Activated CD4-positive, alpha-beta T cell treated with anti-CD3 and anti-CD28 coated beads for 36 hours (primary cell): ENCODE results near the gene NBAS. TPM values are rescaled to one million over a fixed set of nuclear protein-coding genes. Genes with fewer than 3 reads are reported as not detected.
"Not testable (repeated sequence)": the region's sequence is repeated elsewhere in the genome, so short reads cannot be mapped to it uniquely, and the experiment has no call there.

Experiments used
- ATAC-seq: fragments of 200-7000 bp; cut with Tn5 transposase; one replicate; pipeline ENCODE4 v1.10.0; 2021; ENCODE audit warnings: mild to moderate bottlenecking, moderate library complexity
- CTCF ChIA-PET: fragments of 350-600 bp; sonication (Branson Sonifier 250); formaldehyde crosslinking; loops from one replicate; lab custom pipeline; 2021; ENCODE audit warnings: antibody characterized with exemption; lab: Charles Lee
- POLR2A ChIA-PET: fragments of 350-600 bp; sonication (Branson Sonifier 250); formaldehyde crosslinking; loops from one replicate; lab custom pipeline; 2021; ENCODE audit warnings: antibody characterized with exemption, inconsistent platforms; lab: Charles Lee
- DNase-seq: peaks from one replicate; pipeline ENCODE4 v3.0.0-alpha.2; 2020
- H3K27ac Mint-ChIP-seq: one replicate; pipeline ENCODE4 v1.8.0; 2021; ENCODE audit warnings: mixed read lengths
- H3K27me3 Mint-ChIP-seq: one replicate; pipeline ENCODE4 v1.8.0; 2021; ENCODE audit warnings: mixed read lengths
- H3K36me3 Mint-ChIP-seq: one replicate; pipeline ENCODE4 v1.8.0; 2021; ENCODE audit warnings: low read depth, mixed read lengths
- H3K4me1 Mint-ChIP-seq: one replicate; pipeline ENCODE4 v1.8.0; 2021; ENCODE audit warnings: mixed read lengths
- H3K4me3 Mint-ChIP-seq: one replicate; pipeline ENCODE4 v1.8.0; 2021; ENCODE audit warnings: mild to moderate bottlenecking, moderate library complexity, mixed read lengths
- H3K9me3 Mint-ChIP-seq: one replicate; pipeline ENCODE4 v1.8.0; 2021; ENCODE audit warnings: low read depth, mixed read lengths
- intact Hi-C, 2 experiments: fragments of 100-400 bp; cut with DNase I in 1 of 2; cut with micrococcal nuclease in 1 of 2; formaldehyde crosslinking; loops; one replicate each; pipeline versions ENCODE4 v1.14.2 to v1.15.1; 2022 to 2024; cut with DNase I, micrococcal nuclease
- total RNA-seq, 2 experiments: library from RNA; stranded (reverse); gene quantifications; one replicate each; pipeline ENCODE4 v1.2.3, GENCODE V29; 2021

The NBAS gene
- total RNA-seq, 2 experiments from 2014 or later = 38.1 to 44.3 TPM

GRCh38 chr2:15271276-15271675 lies 289.9 kb downstream of the NBAS start:
- intact Hi-C loops = no loop called here
- Mint-ChIP-seq H3K9me3 (no peaks in the 10 kb centered on the region), H3K36me3 (peaks cover 46% of the 10 kb centered on the region), H3K27me3 (no peaks in the 10 kb centered on the region), H3K27ac (no peak overlapping the region), H3K4me3 (no peak overlapping the region), H3K4me1 (peaks cover under 1% of the 10 kb centered on the region)
- ChIA-PET POLR2A (no interaction called here), CTCF (interaction anchor here (0.6 kb wide), 1 partner anchor 800 kb away, joined by 3 read pairs; no protein-coding TSS in a partner anchor)
- ATAC-seq (no peak), DNase-seq (no peak)

- CTCF ChIA-PET = interaction anchor here (0.7 kb wide), 1 partner anchor 12 kb away, joined by 3 read pairs; no protein-coding TSS in a partner anchor
- POLR2A ChIA-PET = no interaction called here
Observed at GRCh38 chr2:15269043-15269442, 292.1 kb downstream of the NBAS start.

GRCh38 chr2:15265889-15266288 lies 295.2 kb downstream of the NBAS start:
- H3K4me3 Mint-ChIP-seq = no peak overlapping the region
- ChIA-PET CTCF (no interaction called here), POLR2A (no interaction called here)
- H3K9me3 Mint-ChIP-seq = peaks cover 5% of the 10 kb centered on the region
- peaks cover 63% of the 10 kb centered on the region for H3K36me3 Mint-ChIP-seq
- no peaks in the 10 kb centered on the region for H3K27me3 Mint-ChIP-seq
- DNase-seq = peak; percentile 13
- intact Hi-C loops = no loop called here
- H3K27ac Mint-ChIP-seq = no peak overlapping the region
- peaks cover 6% of the 10 kb centered on the region for H3K4me1 Mint-ChIP-seq
- ATAC-seq = peak; percentile 47

More at GRCh38 chr2:15269043-15269442, 292.1 kb downstream of the NBAS start:
- Mint-ChIP-seq H3K27me3 (no peaks in the 10 kb centered on the region), H3K9me3 (no peaks in the 10 kb centered on the region), H3K36me3 (peaks cover 52% of the 10 kb centered on the region), H3K4me3 (no peak overlapping the region), H3K27ac (no peak overlapping the region), H3K4me1 (peaks cover 6% of the 10 kb centered on the region)
- DNase-seq (no peak), ATAC-seq (no peak)
- intact Hi-C loops = no loop called here

- Mint-ChIP-seq H3K36me3 (peaks cover 74% of the 10 kb centered on the region), H3K9me3 (peaks cover 10% of the 10 kb centered on the region), H3K27ac (no peak overlapping the region), H3K4me1 (peaks cover 6% of the 10 kb centered on the region), H3K27me3 (no peaks in the 10 kb centered on the region), H3K4me3 (no peak overlapping the region)
- ATAC-seq = no peak
- no peak for DNase-seq
- intact Hi-C loops = no loop called here
- CTCF ChIA-PET = no interaction called here
- POLR2A ChIA-PET = no interaction called here
Observed at GRCh38 chr2:15263976-15264685, 297.0 kb downstream of the NBAS start.

- Mint-ChIP-seq H3K4me3 (no peak overlapping the region), H3K27ac (no peak overlapping the region), H3K4me1 (peaks cover 6% of the 10 kb centered on the region), H3K36me3 (peaks cover 75% of the 10 kb centered on the region), H3K27me3 (no peaks in the 10 kb centered on the region), H3K9me3 (peaks cover 16% of the 10 kb centered on the region)
- ChIA-PET POLR2A (no interaction called here), CTCF (no interaction called here)
- no peak for DNase-seq
- intact Hi-C loops = no loop called here
- no peak for ATAC-seq
Observed at GRCh38 chr2:15262792-15263191, 298.3 kb downstream of the NBAS start.

GRCh38 chr2:15260835-15261234 lies 300.3 kb downstream of the NBAS start:
- H3K27me3 Mint-ChIP-seq = no peaks in the 10 kb centered on the region
- CTCF ChIA-PET = no interaction called here
- no peak overlapping the region for H3K27ac Mint-ChIP-seq
- H3K9me3 Mint-ChIP-seq = peaks cover 16% of the 10 kb centered on the region
- H3K4me3 Mint-ChIP-seq = no peak overlapping the region
- H3K36me3 Mint-ChIP-seq = peaks cover 75% of the 10 kb centered on the region
- ATAC-seq (no peak), DNase-seq (no peak)
- peaks cover under 1% of the 10 kb centered on the region for H3K4me1 Mint-ChIP-seq
- intact Hi-C loops = no loop called here
- POLR2A ChIA-PET = no interaction called here

GRCh38 chr2:15260196-15260595 lies 300.9 kb downstream of the NBAS start:
- intact Hi-C loops = no loop called here
- H3K36me3 Mint-ChIP-seq = peaks cover 73% of the 10 kb centered on the region
- H3K4me3 Mint-ChIP-seq = no peak overlapping the region
- ChIA-PET POLR2A (no interaction called here), CTCF (no interaction called here)
- no peaks in the 10 kb centered on the region for H3K27me3 Mint-ChIP-seq
- ATAC-seq = no peak
- peaks cover 16% of the 10 kb centered on the region for H3K9me3 Mint-ChIP-seq
- no peak for DNase-seq
- no peaks in the 10 kb centered on the region for H3K4me1 Mint-ChIP-seq
- no peak overlapping the region for H3K27ac Mint-ChIP-seq

- Mint-ChIP-seq H3K27me3 (no peaks in the 10 kb centered on the region), H3K36me3 (peaks cover 66% of the 10 kb centered on the region), H3K9me3 (peaks cover 16% of the 10 kb centered on the region), H3K4me1 (no peaks in the 10 kb centered on the region), H3K4me3 (no peak overlapping the region), H3K27ac (no peak overlapping the region)
- POLR2A ChIA-PET = no interaction called here
- CTCF ChIA-PET = no interaction called here
- ATAC-seq (no peak), DNase-seq (no peak)
- intact Hi-C loops = no loop called here
Observed at GRCh38 chr2:15259356-15259756, 301.8 kb downstream of the NBAS start.

GRCh38 chr2:15258385-15258784 lies 302.7 kb downstream of the NBAS start:
- CTCF ChIA-PET = not testable (repeated sequence)
- H3K9me3 Mint-ChIP-seq = peaks cover 16% of the 10 kb centered on the region

GRCh38 chr2:15253835-15254286 lies 307.3 kb downstream of the NBAS start:
- Mint-ChIP-seq H3K4me3 (no peak overlapping the region), H3K36me3 (peaks cover 47% of the 10 kb centered on the region), H3K27me3 (no peaks in the 10 kb centered on the region), H3K9me3 (peaks cover 10% of the 10 kb centered on the region), H3K4me1 (no peaks in the 10 kb centered on the region), H3K27ac (no peak overlapping the region)
- intact Hi-C loops = no loop called here
- DNase-seq (no peak), ATAC-seq (no peak)
- ChIA-PET CTCF (interaction anchor here (0.7 kb wide), 1 partner anchor 59 kb away, joined by 3 read pairs; no protein-coding TSS in a partner anchor), POLR2A (no interaction called here)

More at GRCh38 chr2:15258385-15258784, 302.7 kb downstream of the NBAS start:
- H3K36me3 Mint-ChIP-seq = peaks cover 57% of the 10 kb centered on the region
- H3K4me1 Mint-ChIP-seq, ATAC-seq, DNase-seq, intact Hi-C loops, H3K27me3 Mint-ChIP-seq, H3K27ac Mint-ChIP-seq, POLR2A ChIA-PET, H3K4me3 Mint-ChIP-seq: not testable (repeated sequence)

GRCh38 chr2:15253247-15253646 lies 307.9 kb downstream of the NBAS start:
- H3K27ac Mint-ChIP-seq = no peak overlapping the region
- H3K27me3 Mint-ChIP-seq = no peaks in the 10 kb centered on the region
- ChIA-PET CTCF (interaction anchor here (0.7 kb wide), 1 partner anchor 59 kb away, joined by 3 read pairs; no protein-coding TSS in a partner anchor), POLR2A (no interaction called here)
- ATAC-seq (no peak), DNase-seq (no peak)
- peaks cover 43% of the 10 kb centered on the region for H3K36me3 Mint-ChIP-seq
- H3K4me1 Mint-ChIP-seq = no peaks in the 10 kb centered on the region
- H3K9me3 Mint-ChIP-seq = peaks cover 6% of the 10 kb centered on the region
- H3K4me3 Mint-ChIP-seq = no peak overlapping the region
- intact Hi-C loops = no loop called here

- no peak overlapping the region for H3K4me3 Mint-ChIP-seq
- intact Hi-C loops = no loop called here
- H3K27ac Mint-ChIP-seq = no peak overlapping the region
- ChIA-PET CTCF (no interaction called here), POLR2A (no interaction called here)
- H3K9me3 Mint-ChIP-seq = peaks cover 4% of the 10 kb centered on the region
- ATAC-seq = no peak
- no peaks in the 10 kb centered on the region for H3K4me1 Mint-ChIP-seq
- peaks cover 36% of the 10 kb centered on the region for H3K36me3 Mint-ChIP-seq
- no peaks in the 10 kb centered on the region for H3K27me3 Mint-ChIP-seq
- DNase-seq = no peak
Observed at GRCh38 chr2:15251753-15252152, 309.4 kb downstream of the NBAS start.
